ENCODE measurements around the gene TMEM183A. TPM values are rescaled to one million over a fixed set of nuclear protein-coding genes. Genes with fewer than 3 reads are reported as not detected.
A peak's percentile ranks its signal among the peaks of the same experiment; 100 is the strongest.
"Not testable (repeated sequence)": the region's sequence is repeated elsewhere in the genome, so short reads cannot be mapped to it uniquely, and the experiment has no call there.

The TMEM183A gene
- total and polyA plus RNA-seq, 5 donors from 2014 or later, result 53.6 to 130 (median 66.0) TPM

DNA sequence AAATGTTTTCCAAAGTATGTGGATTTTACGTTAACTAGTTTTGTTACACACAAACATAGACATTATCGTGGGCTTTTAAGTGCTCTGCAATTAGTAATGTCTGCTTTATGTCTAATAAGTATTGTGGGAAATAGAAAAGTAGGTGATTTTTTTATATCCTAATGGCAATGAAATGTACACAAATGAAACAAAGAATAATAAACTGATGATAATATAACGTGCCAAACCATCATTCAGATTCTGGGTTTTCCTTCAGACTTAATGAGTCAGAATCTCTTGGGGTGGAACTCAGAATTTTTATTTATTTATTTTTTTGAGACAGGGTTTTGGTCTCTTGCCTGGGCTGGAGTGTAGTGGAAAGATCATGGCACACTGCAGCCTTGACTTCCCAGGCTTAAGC, 2.0 kb downstream of the TMEM183A start:
- DNase-seq, result no peak

GRCh38 chr1:203011582-203011981, 4.4 kb downstream of the TMEM183A start:
- Mint-ChIP-seq H3K4me1 (peaks cover 25 to 47% (median 37%) of the 10 kb centered on the region in 4 donors), H3K9me3 (no peaks in the 10 kb centered on the region), H3K36me3 (peaks cover 41% of the 10 kb centered on the region), H3K27me3 (no peaks in the 10 kb centered on the region), H3K4me3 (no peak overlapping the region), H3K27ac (no peak overlapping the region)
- H3K36me3 ChIP-seq (ENCODE audit: control insufficient read depth, insufficient read depth, low read length), result peaks cover 64% of the 10 kb centered on the region
- ATAC-seq (ENCODE audit: low read depth in 2 of 2) (no peak), DNase-seq (no peak)
- H3K4me1 ChIP-seq (ENCODE audit: control insufficient read depth, insufficient read depth, low read length, poor library complexity, severe bottlenecking), result peaks cover 31% of the 10 kb centered on the region
- no peaks in the 10 kb centered on the region for H3K9me3 ChIP-seq (ENCODE audit: control insufficient read depth in 2 of 2, low read length in 2 of 2)
- no peak overlapping the region for H3K27ac ChIP-seq (ENCODE audit: insufficient read depth, low read length, poor library complexity, severe bottlenecking)
- no peaks in the 10 kb centered on the region for H3K27me3 ChIP-seq (ENCODE audit: control insufficient read depth, insufficient read depth, low read length)
- no peak overlapping the region for H3K4me3 ChIP-seq (ENCODE audit: low read depth, low read length)

More for the DNA sequence above, 2.0 kb downstream of the TMEM183A start:
- H3K27ac ChIP-seq (ENCODE audit: insufficient read depth, low read length, poor library complexity, severe bottlenecking), result no peak overlapping the region
- peaks cover 20% of the 10 kb centered on the region for H3K36me3 Mint-ChIP-seq
- peak overlapping the region; percentile 74 to 95 (median 94) for H3K4me3 Mint-ChIP-seq
- H3K9me3 Mint-ChIP-seq, result no peaks in the 10 kb centered on the region
- peaks cover 36% of the 10 kb centered on the region for H3K4me1 ChIP-seq (ENCODE audit: control insufficient read depth, insufficient read depth, low read length, poor library complexity, severe bottlenecking)
- ATAC-seq (ENCODE audit: low read depth in 2 of 2), result no peak
- H3K27me3 ChIP-seq (ENCODE audit: control insufficient read depth, insufficient read depth, low read length), result no peaks in the 10 kb centered on the region
- H3K4me1 Mint-ChIP-seq, result peaks cover 19 to 46% (median 35%) of the 10 kb centered on the region in 4 donors
- H3K9me3 ChIP-seq (ENCODE audit: control insufficient read depth in 2 of 2, low read length in 2 of 2), result no peaks in the 10 kb centered on the region
- H3K4me3 ChIP-seq (ENCODE audit: low read depth, low read length), result peak overlapping the region; percentile 96
- no peaks in the 10 kb centered on the region for H3K27me3 Mint-ChIP-seq
- H3K36me3 ChIP-seq (ENCODE audit: control insufficient read depth, insufficient read depth, low read length), result peaks cover 40% of the 10 kb centered on the region
- no peak overlapping the region for H3K27ac Mint-ChIP-seq

DNA sequence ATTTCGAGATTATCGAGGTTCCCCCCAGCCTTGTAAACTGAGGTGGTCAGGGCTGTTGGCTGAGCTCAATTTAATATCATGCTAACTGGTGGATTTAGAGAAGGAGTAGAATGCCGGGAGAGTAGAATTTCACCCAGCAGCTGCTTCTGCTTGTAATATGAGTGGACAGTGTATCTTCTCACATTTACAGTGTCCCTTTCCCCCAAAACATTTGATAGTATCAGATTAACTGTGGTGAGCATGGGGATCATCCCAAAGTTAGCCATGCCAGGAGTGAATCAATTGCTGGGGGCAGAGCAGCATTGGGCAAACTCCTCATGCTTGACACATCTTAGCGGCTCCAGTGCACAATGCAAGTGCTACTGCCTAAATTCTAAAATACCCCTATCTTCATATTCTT, 9.9 kb downstream of the TMEM183A start:
- DNase-seq, result no peak
- no peaks in the 10 kb centered on the region for H3K9me3 ChIP-seq (ENCODE audit: control insufficient read depth in 2 of 2, low read length in 2 of 2)
- no peak overlapping the region for H3K4me3 ChIP-seq (ENCODE audit: low read depth, low read length)
- ATAC-seq (ENCODE audit: low read depth in 2 of 2), result no peak
- no peak overlapping the region for H3K27ac Mint-ChIP-seq
- H3K27ac ChIP-seq (ENCODE audit: insufficient read depth, low read length, poor library complexity, severe bottlenecking), result no peak overlapping the region
- H3K27me3 Mint-ChIP-seq, result no peaks in the 10 kb centered on the region
- no peaks in the 10 kb centered on the region for H3K27me3 ChIP-seq (ENCODE audit: control insufficient read depth, insufficient read depth, low read length)
- peaks cover 58% of the 10 kb centered on the region for H3K36me3 Mint-ChIP-seq
- no peaks in the 10 kb centered on the region for H3K9me3 Mint-ChIP-seq
- H3K36me3 ChIP-seq (ENCODE audit: control insufficient read depth, insufficient read depth, low read length), result peaks cover 85% of the 10 kb centered on the region
- peaks cover 15 to 22% (median 16%) of the 10 kb centered on the region in 4 donors for H3K4me1 Mint-ChIP-seq
- H3K4me1 ChIP-seq (ENCODE audit: control insufficient read depth, insufficient read depth, low read length, poor library complexity, severe bottlenecking), result no peaks in the 10 kb centered on the region
- H3K4me3 Mint-ChIP-seq, result no peak overlapping the region

GRCh38 chr1:203017692-203018091, 10.5 kb downstream of the TMEM183A start:
- no peaks in the 10 kb centered on the region for H3K9me3 ChIP-seq (ENCODE audit: control insufficient read depth in 2 of 2, low read length in 2 of 2)
- DNase-seq (no peak), ATAC-seq (ENCODE audit: low read depth in 2 of 2) (no peak)
- Mint-ChIP-seq H3K27ac (peak overlapping the region in 1 of 3 donors; percentile 69), H3K4me1 (peaks cover 14 to 22% (median 16%) of the 10 kb centered on the region in 4 donors), H3K36me3 (peaks cover 58% of the 10 kb centered on the region), H3K27me3 (no peaks in the 10 kb centered on the region), H3K4me3 (no peak overlapping the region), H3K9me3 (no peaks in the 10 kb centered on the region)
- no peaks in the 10 kb centered on the region for H3K4me1 ChIP-seq (ENCODE audit: control insufficient read depth, insufficient read depth, low read length, poor library complexity, severe bottlenecking)
- no peaks in the 10 kb centered on the region for H3K27me3 ChIP-seq (ENCODE audit: control insufficient read depth, insufficient read depth, low read length)
- H3K36me3 ChIP-seq (ENCODE audit: control insufficient read depth, insufficient read depth, low read length), result peaks cover 89% of the 10 kb centered on the region
- no peak overlapping the region for H3K27ac ChIP-seq (ENCODE audit: insufficient read depth, low read length, poor library complexity, severe bottlenecking)
- no peak overlapping the region for H3K4me3 ChIP-seq (ENCODE audit: low read depth, low read length)

- H3K9me3 Mint-ChIP-seq; H3K4me3 Mint-ChIP-seq; H3K27ac Mint-ChIP-seq; DNase-seq; ATAC-seq (ENCODE audit: low read depth in 2 of 2); H3K9me3 ChIP-seq (ENCODE audit: control insufficient read depth in 2 of 2, low read length in 2 of 2); H3K4me1 ChIP-seq (ENCODE audit: control insufficient read depth, insufficient read depth, low read length, poor library complexity, severe bottlenecking); H3K27me3 Mint-ChIP-seq; H3K4me3 ChIP-seq (ENCODE audit: low read depth, low read length); H3K27me3 ChIP-seq (ENCODE audit: control insufficient read depth, insufficient read depth, low read length); H3K27ac ChIP-seq (ENCODE audit: insufficient read depth, low read length, poor library complexity, severe bottlenecking): not testable (repeated sequence)
- H3K4me1 Mint-ChIP-seq, result peaks cover 4 to 12% (median 8%) of the 10 kb centered on the region in 4 donors
- peaks cover 27% of the 10 kb centered on the region for H3K36me3 Mint-ChIP-seq
- peaks cover 58% of the 10 kb centered on the region for H3K36me3 ChIP-seq (ENCODE audit: control insufficient read depth, insufficient read depth, low read length)
Measured at GRCh38 chr1:203022855-203023254, 15.7 kb downstream of the TMEM183A start.

- H3K27me3 ChIP-seq (ENCODE audit: control insufficient read depth, insufficient read depth, low read length), result peaks cover 9% of the 10 kb centered on the region
- H3K4me3 ChIP-seq (ENCODE audit: low read depth, low read length), result no peak overlapping the region
- no peak for DNase-seq
- Mint-ChIP-seq H3K36me3 (peaks cover 15% of the 10 kb centered on the region), H3K4me3 (peak overlapping the region; percentile 62 to 87 (median 77)), H3K27me3 (peaks cover 6% of the 10 kb centered on the region), H3K9me3 (peaks cover 0 to 6% (median 0%) of the 10 kb centered on the region in 7 donors), H3K4me1 (peaks cover 4 to 12% (median 8%) of the 10 kb centered on the region in 4 donors), H3K27ac (peak overlapping the region; percentile 80 to 85 (median 84))
- no peak for ATAC-seq (ENCODE audit: low read depth in 2 of 2)
- peaks cover 8% of the 10 kb centered on the region for H3K4me1 ChIP-seq (ENCODE audit: control insufficient read depth, insufficient read depth, low read length, poor library complexity, severe bottlenecking)
- H3K9me3 ChIP-seq (ENCODE audit: control insufficient read depth in 2 of 2, low read length in 2 of 2), result no peaks in the 10 kb centered on the region
- peaks cover 35% of the 10 kb centered on the region for H3K36me3 ChIP-seq (ENCODE audit: control insufficient read depth, insufficient read depth, low read length)
- peak overlapping the region; percentile 70 for H3K27ac ChIP-seq (ENCODE audit: insufficient read depth, low read length, poor library complexity, severe bottlenecking)
Measured at GRCh38 chr1:203025686-203026030, 18.5 kb downstream of the TMEM183A start.

DNA sequence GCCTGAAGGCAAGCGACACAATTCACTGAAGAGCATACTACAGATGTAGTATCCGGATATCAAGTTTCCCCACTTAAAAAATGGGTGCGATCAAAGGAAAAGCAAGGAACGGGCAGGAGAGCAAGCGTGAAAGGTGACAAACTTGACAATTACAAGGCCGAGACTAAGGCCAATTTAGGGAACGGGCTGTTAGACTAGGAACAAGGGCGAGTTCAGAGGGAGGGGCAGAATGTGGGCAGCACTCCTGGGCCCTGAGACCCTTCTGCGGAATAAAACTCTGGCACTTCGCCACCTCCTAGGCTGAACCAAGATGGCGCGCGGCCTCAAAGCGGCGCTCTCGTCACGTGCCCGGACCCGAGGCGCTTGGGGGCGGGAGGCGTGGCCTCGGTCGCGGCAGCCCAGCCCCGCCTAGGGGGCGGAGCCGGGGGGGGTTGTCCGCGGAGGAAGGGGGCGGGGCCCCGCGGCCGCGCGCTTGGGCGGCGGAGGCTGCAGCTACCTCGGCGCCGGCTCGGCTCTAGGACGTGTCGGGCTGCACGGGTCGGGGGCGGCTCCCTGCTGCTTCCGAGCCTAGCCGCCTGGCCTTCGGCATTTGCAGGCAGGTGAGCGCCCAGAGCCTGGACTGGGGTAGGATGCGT, 19.0 kb downstream of the TMEM183A start, which contains the start of gene PPFIA4:
PPFIA4 (plus strand) TSS at position 461 of the 635 bp plus-strand sequence. CDS start 12,518 bp downstream, outside the sequence.
- peaks cover 12% of the 10 kb centered on the region for H3K36me3 Mint-ChIP-seq
- H3K27ac Mint-ChIP-seq, result peak within 1 kb of the TSS; percentile 80 to 85 (median 84)
- Histone ChIP-seq H3K9me3 (ENCODE audit: control insufficient read depth in 2 of 2, low read length in 2 of 2) (no peaks in the 10 kb centered on the region), H3K27me3 (ENCODE audit: control insufficient read depth, insufficient read depth, low read length) (peaks cover 9% of the 10 kb centered on the region), H3K36me3 (ENCODE audit: control insufficient read depth, insufficient read depth, low read length) (peaks cover 30% of the 10 kb centered on the region), H3K4me3 (ENCODE audit: low read depth, low read length) (peak within 1 kb of the TSS; percentile 57), H3K27ac (ENCODE audit: insufficient read depth, low read length, poor library complexity, severe bottlenecking) (peak within 1 kb of the TSS; percentile 70), H3K4me1 (ENCODE audit: control insufficient read depth, insufficient read depth, low read length, poor library complexity, severe bottlenecking) (peaks cover 8% of the 10 kb centered on the region)
- H3K4me1 Mint-ChIP-seq, result peaks cover 4 to 12% (median 8%) of the 10 kb centered on the region in 4 donors
- peaks cover 0 to 6% (median 0%) of the 10 kb centered on the region in 7 donors for H3K9me3 Mint-ChIP-seq
- peak within 1 kb of the TSS; percentile 78 to 87 (median 81) for H3K4me3 Mint-ChIP-seq
- DNase-seq (peak; percentile 78 to 87 (median 83)), ATAC-seq (ENCODE audit: low read depth in 2 of 2) (peak; percentile 89 to 94)
- peaks cover 6% of the 10 kb centered on the region for H3K27me3 Mint-ChIP-seq
